Liver (tissue), 3 donors: Measurements from ENCODE around the gene LIX1L.

Experiments
- CTCF ChIP-seq: fragments of 150-350 bp; IDR thresholded peaks from 2 replicates; pipeline ENCODE4 v1.5.1; 2017; ENCODE audit warnings: improper control_type of control experiment, low read depth, low read length; ENCODE audit not compliant: missing input control
- GABPA ChIP-seq, 2 donors: IDR thresholded peaks in 1 of 2; conservative IDR thresholded peaks in 1 of 2; 2 replicates each; pipeline ENCODE4 v1.6.1; 2016; ENCODE audit warnings: antibody characterized with exemption in 2 of 2, mild to moderate bottlenecking in 1 of 2, moderate library complexity in 1 of 2
- RAD21 ChIP-seq, 2 donors: IDR thresholded peaks; 2 replicates each; pipeline ENCODE4 v1.6.1; 2016; ENCODE audit warnings: antibody characterized with exemption in 2 of 2, mild to moderate bottlenecking in 2 of 2
- SP1 ChIP-seq: IDR thresholded peaks from 2 replicates; pipeline ENCODE4 v1.6.1; 2018; ENCODE audit warnings: antibody characterized with exemption, mild to moderate bottlenecking
- TAF1 ChIP-seq: conservative IDR thresholded peaks from 2 replicates; pipeline ENCODE4 v1.6.1; 2016; ENCODE audit warnings: antibody characterized with exemption, mild to moderate bottlenecking
- YY1 ChIP-seq: IDR thresholded peaks from 2 replicates; pipeline ENCODE4 v1.6.1; 2016; ENCODE audit warnings: antibody characterized with exemption, mild to moderate bottlenecking
- TF ChIP-seq, protein P1 (sequence below): IDR thresholded peaks from 2 replicates; pipeline ENCODE4 v1.6.1; 2016; ENCODE audit warnings: antibody characterized with exemption
- donor health status: healthy.
- donor health status: healthy.

- no peak for TF ChIP-seq CTCF
- no peak for TF ChIP-seq RAD21 (IDR thresholded peaks at IDR 0.05)
- TF ChIP-seq GABPA (IDR thresholded peaks at IDR 0.05 in 1 of 2, conservative IDR thresholded peaks at IDR 0.05 in 1 of 2) = no peak
- no peak for TF ChIP-seq YY1
- TF ChIP-seq TAF1 = no peak
- no peak for TF ChIP-seq SP1
- TF ChIP-seq, protein P1, sequence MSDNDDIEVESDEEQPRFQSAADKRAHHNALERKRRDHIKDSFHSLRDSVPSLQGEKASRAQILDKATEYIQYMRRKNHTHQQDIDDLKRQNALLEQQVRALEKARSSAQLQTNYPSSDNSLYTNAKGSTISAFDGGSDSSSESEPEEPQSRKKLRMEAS = no peak
These were observed 24.4 kb upstream of the LIX1L start for GRCh38 chr1:145982010-145982723.
